HG02798 (cell line): ENCODE measurements around the gene VIPR2.
"Not testable (repeated sequence)": the region's sequence is repeated elsewhere in the genome, so short reads cannot be mapped to it uniquely, and the experiment has no call there.

Experiments
- ATAC-seq: cut with Tn5 transposase; IDR thresholded peaks from one replicate; pipeline ENCODE4 v1.9.1; 2021; ENCODE audit warnings: mild to moderate bottlenecking; ENCODE audit not compliant: unreplicated experiment, poor library complexity

The VIPR2 gene, protein sequence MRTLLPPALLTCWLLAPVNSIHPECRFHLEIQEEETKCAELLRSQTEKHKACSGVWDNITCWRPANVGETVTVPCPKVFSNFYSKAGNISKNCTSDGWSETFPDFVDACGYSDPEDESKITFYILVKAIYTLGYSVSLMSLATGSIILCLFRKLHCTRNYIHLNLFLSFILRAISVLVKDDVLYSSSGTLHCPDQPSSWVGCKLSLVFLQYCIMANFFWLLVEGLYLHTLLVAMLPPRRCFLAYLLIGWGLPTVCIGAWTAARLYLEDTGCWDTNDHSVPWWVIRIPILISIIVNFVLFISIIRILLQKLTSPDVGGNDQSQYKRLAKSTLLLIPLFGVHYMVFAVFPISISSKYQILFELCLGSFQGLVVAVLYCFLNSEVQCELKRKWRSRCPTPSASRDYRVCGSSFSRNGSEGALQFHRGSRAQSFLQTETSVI

DNA sequence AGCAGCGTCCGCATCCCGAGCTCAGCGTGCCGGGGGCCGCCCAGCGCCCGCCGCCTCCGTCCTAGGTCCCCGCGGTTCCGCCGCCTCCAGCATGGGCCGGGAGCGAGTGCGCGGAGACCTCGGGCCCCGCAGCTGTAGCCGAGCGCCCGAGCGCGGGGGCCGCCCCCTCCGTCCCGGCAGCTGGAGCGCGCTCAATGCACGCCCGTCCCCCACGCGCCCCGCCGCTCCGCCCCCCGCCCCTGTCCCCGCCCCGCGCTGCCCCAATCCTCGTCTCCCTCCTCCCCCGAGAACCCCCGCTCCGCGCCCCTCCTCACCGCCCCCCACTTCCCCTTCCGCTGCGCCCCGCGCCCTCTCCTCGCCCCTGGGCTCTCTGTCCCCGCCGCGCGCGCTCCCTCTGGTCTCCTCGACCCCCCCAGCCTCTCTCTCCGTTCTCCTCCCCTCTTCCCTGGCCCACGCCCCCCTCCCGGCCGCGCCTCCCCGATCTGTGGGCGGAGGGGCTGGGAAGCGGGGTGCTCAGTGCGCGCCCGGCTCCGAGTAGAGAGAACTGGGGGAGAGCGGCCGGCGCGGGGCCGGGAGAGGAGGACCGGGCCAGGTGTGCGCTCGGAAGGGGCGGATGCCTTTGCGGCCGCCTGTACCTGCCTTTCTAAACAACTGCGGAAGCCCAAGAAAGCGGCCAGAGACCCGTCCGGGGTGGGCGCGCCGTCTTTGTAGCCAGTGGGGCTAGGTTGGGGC, at the start of gene VIPR2:
VIPR2 (minus strand) TSS at position 110 of the 732 bp plus-strand sequence; CDS start at position 14, 96 bp downstream.
- no peak for ATAC-seq

DNA sequence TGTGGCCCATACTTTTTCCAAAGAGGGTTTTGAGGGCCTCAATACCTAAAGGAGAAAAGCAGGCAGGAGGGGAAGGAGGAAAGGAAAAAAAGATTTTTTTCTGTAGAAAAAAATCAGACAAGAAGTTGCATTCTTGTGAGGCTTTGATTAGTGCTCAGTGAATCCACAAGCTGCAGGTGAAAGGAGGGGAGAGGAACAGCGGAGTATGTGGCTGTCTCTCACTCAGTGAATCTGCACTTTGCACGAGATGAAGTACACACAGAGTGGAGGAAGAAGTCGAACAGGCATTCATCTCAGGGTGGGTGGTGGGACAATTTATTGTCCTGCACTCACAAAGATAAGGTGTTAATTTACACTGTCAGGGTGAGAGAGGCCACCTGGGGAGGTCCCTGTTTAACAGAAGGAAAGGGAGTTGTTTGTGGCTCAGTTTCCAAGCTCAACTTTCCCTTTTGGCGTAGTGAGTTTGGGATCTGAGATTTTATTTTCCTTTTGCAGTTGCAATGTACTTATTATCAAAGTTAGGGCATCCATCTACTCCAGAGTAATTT, 49.0 kb upstream of the VIPR2 start:
- no peak for ATAC-seq

DNA sequence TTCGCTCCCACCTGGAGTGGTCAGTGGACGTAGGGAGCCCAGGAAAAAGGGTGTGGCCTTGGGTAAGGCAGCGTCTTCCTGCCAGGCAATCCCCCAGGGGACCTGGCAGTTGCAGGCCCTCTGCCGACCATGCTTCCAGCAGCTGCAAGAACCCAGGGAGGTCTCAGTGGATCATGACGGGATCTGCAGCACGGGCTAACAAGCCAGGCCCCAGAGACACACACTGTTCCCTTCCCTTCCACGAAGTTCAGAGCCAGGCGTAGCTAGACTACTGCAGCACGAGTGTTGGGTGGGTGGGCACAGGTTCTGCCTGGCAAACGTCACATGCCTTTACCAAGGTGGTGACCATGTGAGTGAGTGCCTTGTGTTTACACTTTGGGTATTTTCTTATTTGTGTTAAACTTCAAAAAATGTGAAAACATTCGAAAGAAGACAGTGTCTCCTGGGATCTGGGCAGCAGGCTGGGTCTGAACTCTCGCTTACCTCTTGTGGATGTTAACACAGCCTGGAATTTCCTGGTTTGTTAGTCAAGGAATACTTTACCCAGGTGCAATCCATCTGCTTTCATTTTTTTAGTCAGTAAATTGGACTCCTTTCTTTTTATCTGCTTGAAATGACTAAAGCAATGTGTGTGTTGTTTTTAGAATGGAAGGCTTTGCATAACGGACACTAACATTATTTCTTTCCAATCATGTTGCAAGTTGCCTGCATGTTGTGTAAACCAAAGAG, 48.2 kb upstream of the VIPR2 start:
- ATAC-seq, result no peak

DNA sequence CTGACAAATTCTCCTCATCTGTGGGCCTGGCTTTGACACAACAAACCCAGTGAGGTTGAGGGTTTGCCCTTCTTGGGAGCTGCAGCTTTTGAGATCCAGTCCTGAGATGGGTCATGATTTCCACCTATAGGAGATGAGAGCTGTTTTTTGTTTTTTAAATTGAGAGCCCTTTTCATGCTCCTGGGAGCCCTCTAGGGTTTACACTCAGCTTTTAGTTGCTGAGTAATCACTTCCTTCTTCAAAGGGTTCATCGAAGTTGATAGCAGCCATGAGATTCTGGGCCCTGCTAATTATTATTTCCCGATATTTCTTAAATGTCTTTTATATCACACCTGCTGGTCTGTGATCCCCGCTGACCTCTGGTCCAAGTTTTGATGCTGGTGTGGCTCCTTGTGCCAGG, 47.3 kb upstream of the VIPR2 start:
- no peak for ATAC-seq

DNA sequence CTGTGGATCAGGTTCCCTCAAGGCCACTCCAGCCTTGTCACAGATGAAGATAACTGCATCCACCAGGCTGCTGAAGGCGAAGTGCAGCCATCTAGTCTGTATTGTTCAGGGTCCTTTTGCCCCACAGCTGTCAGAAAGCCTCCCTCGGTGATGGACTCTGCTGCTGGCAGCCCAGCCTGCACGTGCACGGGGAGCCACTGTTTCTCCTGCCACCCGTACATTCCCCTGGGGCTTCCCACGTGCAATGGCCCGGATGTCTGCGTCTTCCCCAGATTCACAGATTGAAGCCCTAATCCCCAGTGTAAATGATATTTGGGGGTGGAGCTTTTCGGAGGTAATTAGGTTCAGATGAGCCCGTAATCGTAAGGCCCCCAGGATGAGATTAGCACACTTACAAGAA, 46.6 kb upstream of the VIPR2 start:
- no peak for ATAC-seq

DNA sequence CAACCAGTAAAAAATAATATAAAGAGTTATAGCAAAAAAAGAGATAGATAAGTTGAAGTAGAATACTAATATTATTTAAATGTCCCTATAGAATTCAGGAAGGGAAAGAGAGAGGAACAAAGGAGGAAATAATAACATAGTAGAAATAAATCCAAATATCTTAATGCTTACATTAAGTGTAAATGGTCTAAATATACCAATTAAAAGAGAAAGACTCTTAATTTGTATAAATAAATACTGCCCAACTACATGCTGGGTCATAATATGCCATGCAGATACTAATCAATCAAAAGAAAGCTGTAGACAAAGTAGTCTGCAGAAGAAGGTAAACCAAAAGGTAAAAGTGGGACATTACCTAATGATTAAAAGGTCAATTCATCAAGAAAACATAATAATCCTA, 43.3 kb upstream of the VIPR2 start:
- no peak for ATAC-seq

DNA sequence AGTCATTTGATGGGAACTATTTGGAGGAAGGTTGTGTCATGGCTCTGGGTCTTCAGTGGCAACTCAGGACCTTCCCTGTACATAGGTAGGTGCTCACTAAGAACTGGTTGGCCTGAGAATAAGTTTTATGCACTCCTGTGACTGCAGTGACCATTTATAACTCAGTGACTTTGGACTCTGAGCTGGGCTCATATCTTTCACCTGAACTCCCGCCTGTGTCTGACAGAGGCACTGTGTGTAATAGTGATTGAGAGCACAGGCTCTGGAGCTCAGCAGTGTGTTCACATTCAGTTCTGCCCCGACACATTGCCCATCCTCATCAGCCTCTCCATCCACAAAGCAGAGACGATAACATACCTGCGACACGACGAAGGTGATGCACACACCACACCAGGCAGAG, 34.6 kb upstream of the VIPR2 start:
- no peak for ATAC-seq

DNA sequence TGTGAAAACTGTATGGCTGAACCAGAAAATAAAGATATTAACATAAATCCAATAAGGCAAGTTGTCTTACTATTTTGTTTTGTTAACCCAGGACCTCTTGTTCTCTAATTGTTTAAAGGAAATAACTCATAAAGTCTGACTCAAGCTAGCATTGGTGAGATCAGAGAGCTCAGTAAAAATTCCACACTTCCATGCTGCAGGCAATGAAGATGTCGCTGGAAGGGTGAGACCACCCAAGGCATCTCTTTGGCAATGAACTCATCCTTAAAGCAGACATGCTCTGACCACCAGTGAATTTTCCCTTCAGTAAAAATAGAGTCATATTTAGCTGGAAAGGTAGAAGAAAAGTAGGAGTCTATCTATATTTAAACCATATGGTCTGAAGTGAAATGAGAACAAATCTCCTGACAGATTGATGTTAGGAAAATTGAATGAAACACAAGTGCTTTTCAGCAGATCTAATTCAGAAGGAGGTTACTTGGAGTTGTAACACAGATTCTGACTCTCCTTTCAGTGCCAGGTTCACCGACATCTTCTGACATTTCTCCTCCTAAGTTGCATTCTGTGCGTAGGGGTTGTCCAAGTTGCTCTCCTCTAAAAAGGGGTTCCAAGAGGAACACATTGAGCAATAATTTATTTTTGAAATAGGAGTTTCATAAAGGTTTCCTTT, 32.8 kb upstream of the VIPR2 start:
- ATAC-seq, result no peak

DNA sequence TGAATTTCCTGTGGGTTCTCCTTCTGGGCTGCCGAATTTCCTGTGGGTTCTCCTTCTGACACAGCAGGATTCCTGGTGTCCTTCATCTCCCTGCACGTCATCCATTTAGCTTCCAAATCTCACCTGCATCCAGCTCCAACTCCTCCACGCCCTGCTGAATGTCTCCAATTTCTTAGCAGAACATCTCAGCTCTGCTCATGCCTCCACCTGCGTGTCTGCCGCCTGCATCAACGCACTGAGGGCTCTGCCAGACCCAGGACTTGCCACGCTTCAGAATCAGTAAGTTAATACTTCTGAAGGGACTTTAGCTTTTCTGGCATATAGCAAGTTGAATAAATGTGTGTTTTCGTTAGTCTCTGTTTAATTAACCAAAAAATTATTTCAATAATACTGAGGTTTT, 31.1 kb upstream of the VIPR2 start:
- ATAC-seq, result no peak

DNA sequence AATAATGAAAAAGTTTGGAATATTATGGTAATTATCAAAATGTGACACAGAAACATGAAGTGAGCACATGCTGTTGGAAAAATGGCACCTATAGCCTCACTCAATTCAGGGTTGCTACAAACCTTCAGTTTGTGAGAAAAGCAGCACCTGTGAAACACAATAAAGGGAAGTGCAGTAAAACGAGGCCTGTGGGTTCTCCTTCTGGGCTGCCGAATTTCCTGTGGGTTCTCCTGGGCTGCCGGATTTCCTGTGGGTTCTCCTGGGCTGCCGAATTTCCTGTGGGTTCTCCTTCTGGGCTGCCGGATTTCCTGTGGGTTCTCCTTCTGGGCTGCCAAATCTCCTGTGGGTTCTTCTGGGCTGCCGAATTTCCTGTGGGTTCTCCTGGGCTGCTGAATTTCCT, 30.4 kb upstream of the VIPR2 start:
- not testable (repeated sequence) for ATAC-seq

DNA sequence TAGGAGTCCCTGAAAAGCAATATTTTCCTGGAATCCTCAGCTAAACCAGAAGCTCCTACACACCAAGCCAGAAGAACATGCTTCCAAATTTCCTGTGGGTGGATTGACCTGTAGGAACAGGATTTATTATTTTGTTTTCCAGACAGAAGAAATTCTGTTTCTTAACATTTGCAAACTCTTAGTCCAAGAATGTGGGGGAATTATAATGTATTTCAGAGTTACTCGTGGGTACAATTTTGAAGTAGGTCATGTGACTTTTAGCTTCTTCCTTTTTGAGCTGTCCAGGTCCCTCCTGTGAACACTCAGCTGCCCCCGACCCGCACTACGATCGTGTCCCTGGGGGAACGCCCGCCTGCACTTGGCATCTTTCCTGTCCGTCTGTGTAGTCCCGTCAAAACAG, 27.7 kb upstream of the VIPR2 start:
- ATAC-seq, result no peak

DNA sequence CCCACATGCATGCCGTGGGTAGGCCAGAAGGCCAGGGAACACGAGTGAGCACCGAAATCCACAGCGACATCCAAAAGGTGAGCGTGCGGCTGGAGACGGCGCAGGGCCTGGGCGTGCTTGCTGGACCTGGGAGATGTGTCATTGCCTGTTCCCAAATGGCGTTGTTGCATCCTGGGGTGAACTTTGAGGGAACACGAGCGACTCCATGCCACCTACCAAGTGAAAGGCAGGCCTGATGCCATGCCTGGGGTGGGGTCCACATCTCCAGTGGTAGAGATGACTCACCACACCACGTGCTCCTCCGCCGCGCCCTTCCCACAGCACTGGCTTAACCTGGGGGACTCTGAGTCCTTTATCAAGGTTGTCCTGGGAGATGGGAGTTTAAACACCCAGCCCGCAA, 24.7 kb upstream of the VIPR2 start:
- no peak for ATAC-seq

DNA sequence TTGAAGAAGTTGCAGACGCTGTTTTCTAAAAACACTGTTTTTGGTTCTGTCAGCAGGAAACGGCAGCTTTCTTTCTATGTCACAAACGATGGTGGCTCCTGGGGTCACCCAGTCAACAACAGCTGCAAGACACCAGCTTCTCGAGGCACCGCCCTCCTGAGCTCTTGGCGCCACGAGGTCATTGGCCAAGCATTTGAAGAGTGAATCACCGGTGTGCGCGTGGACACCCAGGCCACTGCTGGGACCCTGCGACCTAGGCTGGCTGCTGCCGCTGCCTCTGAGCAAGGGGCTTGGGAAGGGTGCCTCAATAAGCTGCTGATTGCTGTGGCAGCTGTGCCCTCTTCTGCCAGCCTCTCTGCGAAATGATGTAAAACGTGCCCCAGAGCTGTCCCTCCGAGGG, 22.5 kb upstream of the VIPR2 start:
- ATAC-seq, result no peak

DNA sequence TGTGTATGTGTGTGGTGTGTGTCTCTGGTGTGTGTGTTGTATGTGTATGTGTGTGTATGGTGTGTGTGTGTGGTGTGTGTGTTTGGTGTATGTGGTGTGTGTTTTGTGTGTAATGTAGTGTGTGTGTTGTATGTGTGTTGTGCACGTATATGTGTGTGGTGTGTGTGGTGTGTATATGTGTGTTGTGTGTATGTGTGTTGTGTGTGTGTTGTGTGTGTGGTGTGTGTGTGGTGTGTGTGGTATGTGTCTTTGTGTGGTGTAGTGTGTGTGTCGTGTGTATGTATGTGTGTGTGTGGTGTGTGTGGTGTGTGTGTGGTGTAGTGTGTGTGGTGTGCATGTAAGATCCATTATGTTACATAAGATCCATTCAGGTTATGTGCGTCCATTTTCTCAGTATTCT, 21.9 kb upstream of the VIPR2 start:
- ATAC-seq, result no peak

DNA sequence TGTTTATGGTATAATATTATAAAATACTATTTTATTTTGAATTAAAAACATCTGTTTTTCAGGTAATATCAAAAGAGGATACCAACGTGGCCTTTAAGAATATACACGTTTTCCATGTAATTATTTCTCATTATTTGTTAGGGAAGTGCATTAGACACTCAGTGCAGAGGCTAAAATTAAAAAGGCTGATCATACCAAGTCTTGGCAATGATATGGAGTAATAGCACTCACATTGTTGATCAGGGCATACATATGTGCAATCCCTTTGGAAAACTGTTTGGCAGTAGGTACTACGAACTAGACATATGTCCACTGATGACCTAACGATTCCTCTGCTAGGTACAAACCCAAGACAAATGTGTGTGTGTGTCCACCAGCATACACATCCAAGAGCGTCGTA, 20.7 kb upstream of the VIPR2 start:
- no peak for ATAC-seq

DNA sequence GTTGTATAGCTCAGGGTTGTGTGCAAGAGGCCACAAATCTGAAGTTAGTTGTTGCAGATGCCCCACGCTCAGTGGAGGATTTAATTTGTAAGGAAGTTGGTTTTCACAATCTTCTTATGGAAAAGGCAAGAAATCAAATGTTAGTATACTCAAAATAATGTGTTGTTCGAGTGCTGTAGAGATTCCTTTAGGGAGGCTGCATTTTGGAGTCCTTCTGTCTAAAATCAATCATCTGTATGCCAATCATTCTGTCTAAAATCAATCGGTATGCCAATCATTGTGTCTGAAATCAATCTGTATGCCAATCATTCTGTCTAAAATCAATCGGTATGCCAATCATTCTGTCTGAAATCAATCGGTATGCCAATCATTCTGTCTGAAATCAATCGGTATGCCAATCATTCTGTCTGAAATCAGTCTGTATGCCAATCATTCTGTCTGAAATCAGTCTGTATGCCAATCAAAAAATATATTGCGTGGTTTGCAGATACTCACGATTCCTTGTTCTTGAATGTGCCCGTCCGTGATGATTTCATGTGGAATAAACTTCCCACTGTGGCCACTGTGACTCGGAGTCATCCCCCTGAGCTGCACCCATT, 19.1 kb upstream of the VIPR2 start:
- ATAC-seq, result not testable (repeated sequence)

DNA sequence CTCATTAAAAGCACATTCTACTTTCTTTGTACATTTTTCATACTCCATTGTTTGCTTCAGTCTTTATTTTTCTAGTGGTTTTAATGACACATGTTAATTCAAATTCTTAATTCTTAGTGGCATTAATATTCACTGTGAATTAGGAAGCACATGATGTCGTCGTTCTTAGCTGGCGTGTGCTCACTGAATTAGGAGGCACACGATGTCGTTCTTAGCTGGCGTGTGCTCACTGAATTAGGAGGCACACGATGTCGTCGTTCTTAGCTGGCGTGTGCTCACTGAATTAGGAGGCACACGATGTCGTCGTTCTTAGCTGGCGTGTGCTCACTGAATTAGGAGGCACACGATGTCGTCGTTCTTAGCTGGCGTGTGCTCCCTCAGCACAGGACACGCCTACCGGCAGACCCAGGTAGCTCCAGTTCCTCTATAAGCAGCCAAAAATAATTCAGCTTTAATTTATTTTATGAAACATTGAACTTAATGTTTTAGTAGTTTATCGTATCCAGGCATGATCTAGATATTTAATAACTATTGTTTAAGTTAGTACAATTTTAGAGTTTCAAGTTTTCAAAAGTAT, 17.5 kb upstream of the VIPR2 start:
- not testable (repeated sequence) for ATAC-seq

DNA sequence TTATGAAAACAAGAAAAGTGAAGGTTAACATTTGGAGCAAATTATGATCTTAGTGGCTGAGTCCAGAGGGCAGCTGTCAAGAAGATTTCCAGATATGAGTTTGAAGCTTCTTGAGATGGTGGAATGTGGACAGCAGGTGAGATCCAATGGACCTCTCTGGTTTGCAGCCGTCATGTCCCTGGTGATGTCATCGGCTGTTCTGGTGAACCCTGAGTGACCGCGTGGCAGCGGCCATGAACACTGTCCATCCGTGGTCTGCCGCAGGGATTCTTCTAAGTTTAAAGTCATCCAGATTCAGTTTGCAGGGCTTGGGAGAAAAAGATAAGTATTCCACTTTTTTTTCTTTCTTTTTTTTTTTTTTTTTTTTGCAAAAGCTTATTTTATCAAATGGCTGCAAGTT, 15.8 kb upstream of the VIPR2 start:
- ATAC-seq, result no peak

DNA sequence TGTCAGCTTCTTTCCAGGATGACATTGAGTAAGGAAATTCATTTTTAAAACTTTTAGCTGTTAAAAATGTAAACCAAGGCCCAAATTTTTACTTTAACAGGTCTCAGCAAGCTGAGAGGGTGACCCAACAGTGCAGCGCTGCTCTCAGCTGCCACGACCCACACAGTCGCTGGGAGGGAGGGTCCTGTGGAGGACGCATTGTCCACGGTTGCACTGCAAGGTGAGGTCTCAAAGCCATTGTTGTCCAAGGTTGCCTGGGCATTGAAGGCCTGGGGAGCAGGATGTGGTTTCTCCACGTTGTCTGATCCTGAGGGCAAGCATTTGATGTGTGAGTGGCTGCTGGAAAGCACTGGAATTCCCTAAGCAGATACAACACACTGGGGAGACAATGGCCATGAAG, 15.1 kb upstream of the VIPR2 start:
- no peak for ATAC-seq
